H1 (cell line): Measurements from ENCODE around the gene EME2. TPM values are rescaled to one million over a fixed set of nuclear protein-coding genes. Genes with fewer than 3 reads are reported as not detected.

ENCODE experiments used
- BACH1 ChIP-seq: IDR thresholded peaks from 2 replicates; pipeline ENCODE4 v1.6.1; 2012; ENCODE audit warnings: low read length, improper control_type of control experiment
- BCL11A ChIP-seq, 2 experiments: IDR thresholded peaks; one replicate each; pipeline ENCODE4 v1.6.1; 2011; ENCODE audit warnings: low read depth in 2 of 2, low read length in 2 of 2, mild to moderate bottlenecking in 2 of 2
- CHD1 ChIP-seq: IDR thresholded peaks from 2 replicates; pipeline ENCODE4 v1.6.1; 2012; ENCODE audit warnings: low read depth, low read length, improper control_type of control experiment
- CREB1 ChIP-seq: IDR thresholded peaks from 2 replicates; pipeline ENCODE4 v1.6.1; 2012; ENCODE audit warnings: inconsistent platforms
- HDAC6 ChIP-seq: IDR thresholded peaks from one replicate; pipeline ENCODE4 v1.7.1; 2012; ENCODE audit warnings: low read depth, mild to moderate bottlenecking, inconsistent platforms, low read length, moderate library complexity
- NRF1 ChIP-seq: IDR thresholded peaks from 2 replicates; pipeline ENCODE4 v1.6.1; 2011; ENCODE audit warnings: mild to moderate bottlenecking, low read depth, low read length, improper control_type of control experiment
- RAD21 ChIP-seq, 2 experiments: IDR thresholded peaks in 1 of 2; conservative IDR thresholded peaks in 1 of 2; 2 replicates each; pipeline ENCODE4 v1.6.1; 2011; ENCODE audit warnings: low read depth in 2 of 2, low read length in 2 of 2, improper control_type of control experiment in 1 of 2, inconsistent platforms in 1 of 2, mild to moderate bottlenecking in 1 of 2, moderate library complexity in 1 of 2
- RBBP5 ChIP-seq: IDR thresholded peaks from 2 replicates; pipeline ENCODE4 v1.7.1; 2012; ENCODE audit warnings: low read depth, mild to moderate bottlenecking, inconsistent platforms, low read length, moderate library complexity, borderline replicate concordance
- SRF ChIP-seq: IDR thresholded peaks from 2 replicates; pipeline ENCODE4 v1.6.1; 2011; ENCODE audit warnings: mild to moderate bottlenecking, low read depth, low read length, moderate library complexity
- polyA plus RNA-seq, 7 experiments: library from polyadenylated mRNA; depleted of rRNA in 3 of 7; stranded (reverse) in 5 of 7; unstranded in 2 of 7; fragments of >200 nt in 5 of 7; fragments of 200-250 nt in 2 of 7; gene quantifications; 1 replicate in 5 of 7; 2 replicates in 1 of 7; 4 replicates in 1 of 7; pipeline versions ENCODE4 v1.2.1 to v1.2.3, GENCODE V29; 2011 to 2013; ENCODE audit warnings: missing spikeins in 2 of 7, mixed read lengths in 2 of 7
- total RNA-seq: library from RNA; stranded (reverse); fragmentation: NEBNext Ultra II Directional; extraction: Animal tissue kit (Norgen Biotek cat#: 25700); gene quantifications from 2 replicates; pipeline ENCODE4 v1.2.1, GENCODE V29; 2021
- TF ChIP-seq, protein P1 (sequence below): fragments of 300-600 bp; sonication (generic); IDR thresholded peaks from 2 replicates; pipeline ENCODE4 v1.7.1; 2012; ENCODE audit warnings: low read length, moderate library complexity, mild to moderate bottlenecking, inconsistent platforms; ENCODE audit not compliant: insufficient replicate concordance
- TF ChIP-seq, protein P2 (sequence below): IDR thresholded peaks from 2 replicates; pipeline ENCODE4 v1.6.1; 2011; ENCODE audit warnings: low read depth, mild to moderate bottlenecking, low read length; ENCODE audit not compliant: insufficient read depth
- TF ChIP-seq, protein P3 (sequence below): IDR thresholded peaks from 2 replicates; pipeline ENCODE4 v1.6.1; 2012; ENCODE audit warnings: inconsistent platforms

Gene EME2
- total and polyA plus RNA-seq, 2 of the 8 experiments (the other 6 are each of a cell fraction or from before 2014, with no cell fraction given), result 13.1 to 19.7 TPM

DNA sequence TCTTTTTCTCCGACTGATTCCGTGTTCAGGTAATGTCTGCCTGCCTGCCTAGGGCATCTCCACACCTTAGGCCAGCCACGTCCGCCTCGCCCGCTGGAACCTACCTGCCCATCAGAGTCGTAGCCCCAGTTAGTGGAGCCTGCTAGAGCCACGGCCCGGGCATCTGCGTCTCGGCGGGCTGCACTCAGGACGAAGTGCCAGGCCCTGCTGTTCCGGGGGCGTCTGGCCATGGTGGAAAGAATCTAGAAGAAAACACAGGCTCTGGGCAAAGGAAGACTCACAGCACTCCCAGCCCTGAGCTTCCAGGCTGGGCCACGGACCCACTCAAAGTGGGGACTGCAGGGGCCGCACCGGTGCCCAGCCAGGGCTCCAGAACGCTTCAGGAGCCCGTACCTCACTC, 8.6 kb downstream of the EME2 start (continued):
- TF ChIP-seq, protein P1, sequence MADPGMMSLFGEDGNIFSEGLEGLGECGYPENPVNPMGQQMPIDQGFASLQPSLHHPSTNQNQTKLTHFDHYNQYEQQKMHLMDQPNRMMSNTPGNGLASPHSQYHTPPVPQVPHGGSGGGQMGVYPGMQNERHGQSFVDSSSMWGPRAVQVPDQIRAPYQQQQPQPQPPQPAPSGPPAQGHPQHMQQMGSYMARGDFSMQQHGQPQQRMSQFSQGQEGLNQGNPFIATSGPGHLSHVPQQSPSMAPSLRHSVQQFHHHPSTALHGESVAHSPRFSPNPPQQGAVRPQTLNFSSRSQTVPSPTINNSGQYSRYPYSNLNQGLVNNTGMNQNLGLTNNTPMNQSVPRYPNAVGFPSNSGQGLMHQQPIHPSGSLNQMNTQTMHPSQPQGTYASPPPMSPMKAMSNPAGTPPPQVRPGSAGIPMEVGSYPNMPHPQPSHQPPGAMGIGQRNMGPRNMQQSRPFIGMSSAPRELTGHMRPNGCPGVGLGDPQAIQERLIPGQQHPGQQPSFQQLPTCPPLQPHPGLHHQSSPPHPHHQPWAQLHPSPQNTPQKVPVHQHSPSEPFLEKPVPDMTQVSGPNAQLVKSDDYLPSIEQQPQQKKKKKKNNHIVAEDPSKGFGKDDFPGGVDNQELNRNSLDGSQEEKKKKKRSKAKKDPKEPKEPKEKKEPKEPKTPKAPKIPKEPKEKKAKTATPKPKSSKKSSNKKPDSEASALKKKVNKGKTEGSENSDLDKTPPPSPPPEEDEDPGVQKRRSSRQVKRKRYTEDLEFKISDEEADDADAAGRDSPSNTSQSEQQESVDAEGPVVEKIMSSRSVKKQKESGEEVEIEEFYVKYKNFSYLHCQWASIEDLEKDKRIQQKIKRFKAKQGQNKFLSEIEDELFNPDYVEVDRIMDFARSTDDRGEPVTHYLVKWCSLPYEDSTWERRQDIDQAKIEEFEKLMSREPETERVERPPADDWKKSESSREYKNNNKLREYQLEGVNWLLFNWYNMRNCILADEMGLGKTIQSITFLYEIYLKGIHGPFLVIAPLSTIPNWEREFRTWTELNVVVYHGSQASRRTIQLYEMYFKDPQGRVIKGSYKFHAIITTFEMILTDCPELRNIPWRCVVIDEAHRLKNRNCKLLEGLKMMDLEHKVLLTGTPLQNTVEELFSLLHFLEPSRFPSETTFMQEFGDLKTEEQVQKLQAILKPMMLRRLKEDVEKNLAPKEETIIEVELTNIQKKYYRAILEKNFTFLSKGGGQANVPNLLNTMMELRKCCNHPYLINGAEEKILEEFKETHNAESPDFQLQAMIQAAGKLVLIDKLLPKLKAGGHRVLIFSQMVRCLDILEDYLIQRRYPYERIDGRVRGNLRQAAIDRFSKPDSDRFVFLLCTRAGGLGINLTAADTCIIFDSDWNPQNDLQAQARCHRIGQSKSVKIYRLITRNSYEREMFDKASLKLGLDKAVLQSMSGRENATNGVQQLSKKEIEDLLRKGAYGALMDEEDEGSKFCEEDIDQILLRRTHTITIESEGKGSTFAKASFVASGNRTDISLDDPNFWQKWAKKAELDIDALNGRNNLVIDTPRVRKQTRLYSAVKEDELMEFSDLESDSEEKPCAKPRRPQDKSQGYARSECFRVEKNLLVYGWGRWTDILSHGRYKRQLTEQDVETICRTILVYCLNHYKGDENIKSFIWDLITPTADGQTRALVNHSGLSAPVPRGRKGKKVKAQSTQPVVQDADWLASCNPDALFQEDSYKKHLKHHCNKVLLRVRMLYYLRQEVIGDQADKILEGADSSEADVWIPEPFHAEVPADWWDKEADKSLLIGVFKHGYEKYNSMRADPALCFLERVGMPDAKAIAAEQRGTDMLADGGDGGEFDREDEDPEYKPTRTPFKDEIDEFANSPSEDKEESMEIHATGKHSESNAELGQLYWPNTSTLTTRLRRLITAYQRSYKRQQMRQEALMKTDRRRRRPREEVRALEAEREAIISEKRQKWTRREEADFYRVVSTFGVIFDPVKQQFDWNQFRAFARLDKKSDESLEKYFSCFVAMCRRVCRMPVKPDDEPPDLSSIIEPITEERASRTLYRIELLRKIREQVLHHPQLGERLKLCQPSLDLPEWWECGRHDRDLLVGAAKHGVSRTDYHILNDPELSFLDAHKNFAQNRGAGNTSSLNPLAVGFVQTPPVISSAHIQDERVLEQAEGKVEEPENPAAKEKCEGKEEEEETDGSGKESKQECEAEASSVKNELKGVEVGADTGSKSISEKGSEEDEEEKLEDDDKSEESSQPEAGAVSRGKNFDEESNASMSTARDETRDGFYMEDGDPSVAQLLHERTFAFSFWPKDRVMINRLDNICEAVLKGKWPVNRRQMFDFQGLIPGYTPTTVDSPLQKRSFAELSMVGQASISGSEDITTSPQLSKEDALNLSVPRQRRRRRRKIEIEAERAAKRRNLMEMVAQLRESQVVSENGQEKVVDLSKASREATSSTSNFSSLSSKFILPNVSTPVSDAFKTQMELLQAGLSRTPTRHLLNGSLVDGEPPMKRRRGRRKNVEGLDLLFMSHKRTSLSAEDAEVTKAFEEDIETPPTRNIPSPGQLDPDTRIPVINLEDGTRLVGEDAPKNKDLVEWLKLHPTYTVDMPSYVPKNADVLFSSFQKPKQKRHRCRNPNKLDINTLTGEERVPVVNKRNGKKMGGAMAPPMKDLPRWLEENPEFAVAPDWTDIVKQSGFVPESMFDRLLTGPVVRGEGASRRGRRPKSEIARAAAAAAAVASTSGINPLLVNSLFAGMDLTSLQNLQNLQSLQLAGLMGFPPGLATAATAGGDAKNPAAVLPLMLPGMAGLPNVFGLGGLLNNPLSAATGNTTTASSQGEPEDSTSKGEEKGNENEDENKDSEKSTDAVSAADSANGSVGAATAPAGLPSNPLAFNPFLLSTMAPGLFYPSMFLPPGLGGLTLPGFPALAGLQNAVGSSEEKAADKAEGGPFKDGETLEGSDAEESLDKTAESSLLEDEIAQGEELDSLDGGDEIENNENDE, result no peak
- TF ChIP-seq, protein P2, sequence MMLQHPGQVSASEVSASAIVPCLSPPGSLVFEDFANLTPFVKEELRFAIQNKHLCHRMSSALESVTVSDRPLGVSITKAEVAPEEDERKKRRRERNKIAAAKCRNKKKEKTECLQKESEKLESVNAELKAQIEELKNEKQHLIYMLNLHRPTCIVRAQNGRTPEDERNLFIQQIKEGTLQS, result no peak
- TF ChIP-seq, protein P3, sequence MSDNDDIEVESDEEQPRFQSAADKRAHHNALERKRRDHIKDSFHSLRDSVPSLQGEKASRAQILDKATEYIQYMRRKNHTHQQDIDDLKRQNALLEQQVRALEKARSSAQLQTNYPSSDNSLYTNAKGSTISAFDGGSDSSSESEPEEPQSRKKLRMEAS, result no peak
- TF ChIP-seq RBBP5, result no peak
- no peak for TF ChIP-seq SRF
- no peak for TF ChIP-seq BCL11A (IDR thresholded peaks at IDR 0.05; ENCODE audit: low read depth in 2 of 2, low read length in 2 of 2)
- TF ChIP-seq NRF1, result no peak
- TF ChIP-seq RAD21 (IDR thresholded peaks at IDR 0.05 in 1 of 2, conservative IDR thresholded peaks at IDR 0.05 in 1 of 2; ENCODE audit: low read depth in 2 of 2, low read length in 2 of 2), result no peak
- TF ChIP-seq HDAC6, result no peak
- TF ChIP-seq CREB1, result no peak
- no peak for TF ChIP-seq CHD1
- no peak for TF ChIP-seq BACH1
